GM12878 (cell line): ENCODE results near the gene CALR. TPM values are rescaled to one million over a fixed set of nuclear protein-coding genes. Genes with fewer than 3 reads are reported as not detected.
"Not testable (repeated sequence)": the region's sequence is repeated elsewhere in the genome, so short reads cannot be mapped to it uniquely, and the experiment has no call there.

ENCODE experiments used
- ATAC-seq: fragments of 200-7000 bp; cut with Tn5 transposase; 3 replicates; pipeline ENCODE4 v1.9.1; 2020; ENCODE audit warnings: mild to moderate bottlenecking, moderate library complexity
- BruUV-seq: library from RNA; stranded (reverse); fragments of 400-500 nt; replicated peaks from 2 replicates; lab custom pipeline; 2021; lab: Mats Ljungman, UMichigan
- CTCF ChIA-PET: fragments of 300-600 bp; sonication (Branson Sonifier 250); formaldehyde crosslinking; extraction: SDS; loops from one replicate; lab custom pipeline; 2021; ENCODE audit warnings: inconsistent platforms; lab: Yijun Ruan, JAX
- POLR2A ChIA-PET: fragments of 350-600 bp; formaldehyde crosslinking; extraction: SDS; loops from one replicate; lab custom pipeline; 2021; ENCODE audit warnings: inconsistent platforms; lab: Charles Lee
- RAD21 ChIA-PET: fragments of 300-600 bp; sonication (Branson Sonifier 250); formaldehyde crosslinking; loops from one replicate; lab custom pipeline; 2023; ENCODE audit warnings: antibody characterized with exemption; ENCODE audit not compliant: unreplicated experiment; lab: Charles Lee
- SMC1A ChIA-PET: fragments of 300-600 bp; sonication (Branson Sonifier 250); formaldehyde crosslinking; loops from one replicate; lab custom pipeline; 2023; ENCODE audit not compliant: unreplicated experiment, uncharacterized antibody; lab: Charles Lee
- DNase-seq: peaks from one replicate; pipeline ENCODE4 v3.0.0-alpha.2; 2011; ENCODE audit warnings: low read depth, low spot score
- FAIRE-seq: peaks from 3 replicates; lab custom pipeline; 2011; peaks lifted over from hg19 to GRCh38; lab: Jason Lieb, UNC
- H2AFZ ChIP-seq: 2 replicates; pipeline ENCODE4 v1.6.0; 2011; ENCODE audit warnings: low read depth, low read length, control low read depth; ENCODE audit not compliant: control insufficient read depth
- H3K27ac ChIP-seq: 2 replicates; pipeline ENCODE4 v1.5.1; 2011; ENCODE audit warnings: control low read depth; ENCODE audit not compliant: control insufficient read depth, insufficient read depth
- H3K27me3 ChIP-seq, 2 experiments: replicated peaks in 1 of 2; 2 replicates each; pipeline versions ENCODE4 v1.6.0 to v1.6.1; 2011; ENCODE audit warnings: low read length in 1 of 2; ENCODE audit not compliant: control insufficient read depth in 2 of 2, insufficient read depth in 2 of 2
- H3K36me3 ChIP-seq, 2 experiments: 2 replicates each; pipeline ENCODE4 v1.5.1; 2011; ENCODE audit warnings: low read length in 1 of 2; ENCODE audit not compliant: control insufficient read depth in 2 of 2, insufficient read depth in 2 of 2
- H3K4me1 ChIP-seq: 2 replicates; pipeline ENCODE4 v1.6.1; 2011; ENCODE audit warnings: mild to moderate bottlenecking, low read length, moderate library complexity, mixed read lengths; ENCODE audit not compliant: control insufficient read depth, insufficient read depth
- H3K4me2 ChIP-seq: 2 replicates; pipeline ENCODE4 v1.6.0; 2011; ENCODE audit warnings: control low read depth; ENCODE audit not compliant: control insufficient read depth, insufficient read depth
- H3K4me3 ChIP-seq: fragments of 200-600 bp; sonication (generic); 2 replicates; pipeline ENCODE4 v1.5.1; 2016
- H3K79me2 ChIP-seq: 2 replicates; pipeline ENCODE4 v1.6.0; 2011; ENCODE audit warnings: low read length; ENCODE audit not compliant: control insufficient read depth, insufficient read depth
- H3K9ac ChIP-seq: 2 replicates; pipeline ENCODE4 v1.8.0; 2011; ENCODE audit warnings: low read length, control low read depth, mixed read lengths; ENCODE audit not compliant: control insufficient read depth, insufficient read depth
- H3K9me3 ChIP-seq: replicated peaks from 3 replicates; pipeline ENCODE4 v1.5.1; 2011; ENCODE audit warnings: mild to moderate bottlenecking, low read length; ENCODE audit not compliant: control insufficient read depth, insufficient read depth
- H4K20me1 ChIP-seq: 2 replicates; pipeline ENCODE4 v1.6.0; 2011; ENCODE audit not compliant: control insufficient read depth, insufficient read depth
- BHLHE40 ChIP-seq, 2 experiments: fragments of 450-650 bp in 1 of 2; IDR thresholded peaks; 2 replicates each; pipeline ENCODE4 v1.6.1; 2011 to 2017; ENCODE audit warnings: low read depth in 2 of 2, borderline replicate concordance in 1 of 2, improper control_type of control experiment in 1 of 2, low read length in 1 of 2, mild to moderate bottlenecking in 1 of 2
- CHD2 ChIP-seq: IDR thresholded peaks from 2 replicates; pipeline ENCODE4 v1.6.1; 2011; ENCODE audit warnings: low read depth, low read length, improper control_type of control experiment, borderline replicate concordance
- DPF2 ChIP-seq: fragments of 450-650 bp; IDR thresholded peaks from 2 replicates; pipeline ENCODE4 v1.6.1; 2017; ENCODE audit warnings: mild to moderate bottlenecking
- ELK1 ChIP-seq: IDR thresholded peaks from 2 replicates; pipeline ENCODE4 v1.6.1; 2012; ENCODE audit warnings: low read depth, low read length, improper control_type of control experiment
- MEF2B ChIP-seq: fragments of 450-650 bp; IDR thresholded peaks from 2 replicates; pipeline ENCODE4 v1.6.1; 2018; ENCODE audit warnings: mild to moderate bottlenecking, moderate library complexity; ENCODE audit not compliant: partially characterized antibody, poor library complexity, severe bottlenecking
- MYC ChIP-seq: IDR thresholded peaks from 2 replicates; pipeline ENCODE4 v1.6.1; 2011; ENCODE audit warnings: mild to moderate bottlenecking, low read length, moderate library complexity, inconsistent platforms; ENCODE audit not compliant: insufficient read depth, insufficient replicate concordance, insufficient read length, severe bottlenecking
- POLR2AphosphoS5 ChIP-seq: IDR thresholded peaks from 2 replicates; pipeline ENCODE4 v1.6.1; 2011; ENCODE audit warnings: mild to moderate bottlenecking, low read length, inconsistent platforms
- RUNX3 ChIP-seq: IDR thresholded peaks from 2 replicates; pipeline ENCODE4 v1.6.1; 2012; ENCODE audit warnings: low read length, inconsistent platforms
- SIN3A ChIP-seq: IDR thresholded peaks from 2 replicates; pipeline ENCODE4 v1.6.1; 2012; ENCODE audit warnings: low read depth, low read length, improper control_type of control experiment
- SUPT20H ChIP-seq: IDR thresholded peaks from 2 replicates; pipeline ENCODE4 v1.6.1; 2011; ENCODE audit warnings: low read depth, mild to moderate bottlenecking, low read length, moderate library complexity, borderline replicate concordance; ENCODE audit not compliant: control insufficient read depth
- TBL1XR1 ChIP-seq: IDR thresholded peaks from 2 replicates; pipeline ENCODE4 v1.6.1; 2012; ENCODE audit warnings: low read depth, low read length, improper control_type of control experiment
- YY1 ChIP-seq: IDR thresholded peaks from 2 replicates; pipeline ENCODE4 v1.6.1; 2011; ENCODE audit warnings: low read depth, mild to moderate bottlenecking, low read length
- ZBED1 ChIP-seq: IDR thresholded peaks from 2 replicates; pipeline ENCODE4 v1.6.1; 2016; ENCODE audit warnings: borderline replicate concordance
- WGBS: methylation state at CpG from one replicate; pipeline ENCODE4 v1.1.6; 2016; ENCODE audit warnings: low lambda C conversion rate; ENCODE audit not compliant: insufficient replicate concordance, insufficient coverage; ENCODE audit errors: missing lambda C conversion rate; 5-methylcytosine and 5-hydroxymethylcytosine counted together
- in situ Hi-C: fragments of 300-500 bp; cut with MboI; formaldehyde crosslinking; loops from 9 replicates; pipeline ENCODE4 v1.14.3; 2018; ENCODE audit warnings: mixed read lengths
- intact Hi-C: fragments of 100-400 bp; cut with micrococcal nuclease; formaldehyde crosslinking; loops from one replicate; pipeline ENCODE4 v1.14.2; 2022; ENCODE audit not compliant: unreplicated experiment
- polyA plus RNA-seq, 11 experiments: library from polyadenylated mRNA; depleted of rRNA in 4 of 11; unstranded in 6 of 11; stranded (reverse) in 5 of 11; fragments of >200 nt; fragmentation: Nextera tagmentation in 4 of 11; fragmentation: Illumina TruSeq in 1 of 11; extraction: Ambion mirVana in 4 of 11; extraction: Trizol in 1 of 11; gene quantifications; 1 replicate in 1 of 11; 2 replicates in 10 of 11; pipeline versions ENCODE4 v1.2.1 to v1.2.3, GENCODE V29; 2011 to 2016; ENCODE audit warnings: inconsistent platforms in 2 of 11, missing spikeins in 2 of 11, low read depth in 1 of 11
- total RNA-seq, 4 experiments: library from RNA; depleted of rRNA in 3 of 4; stranded (reverse); fragments of >200 nt in 3 of 4; fragmentation: Illumina TruSeq in 1 of 4; extraction: Trizol in 1 of 4; gene quantifications; 2 replicates each; pipeline versions ENCODE4 v1.2.1 to v1.2.3, GENCODE V29; 2013 to 2021
- TF ChIP-seq, protein P1 (sequence below): IDR thresholded peaks from 2 replicates; pipeline ENCODE4 v1.6.1; 2011; ENCODE audit warnings: mild to moderate bottlenecking, low read depth, low read length, moderate library complexity; ENCODE audit not compliant: insufficient replicate concordance

CALR gene
- total and polyA plus RNA-seq, 10 of the 15 experiments (the other 5 are each of a cell fraction or from before 2014, with no cell fraction given) = 202 to 1,451 (median 749) TPM

DNA sequence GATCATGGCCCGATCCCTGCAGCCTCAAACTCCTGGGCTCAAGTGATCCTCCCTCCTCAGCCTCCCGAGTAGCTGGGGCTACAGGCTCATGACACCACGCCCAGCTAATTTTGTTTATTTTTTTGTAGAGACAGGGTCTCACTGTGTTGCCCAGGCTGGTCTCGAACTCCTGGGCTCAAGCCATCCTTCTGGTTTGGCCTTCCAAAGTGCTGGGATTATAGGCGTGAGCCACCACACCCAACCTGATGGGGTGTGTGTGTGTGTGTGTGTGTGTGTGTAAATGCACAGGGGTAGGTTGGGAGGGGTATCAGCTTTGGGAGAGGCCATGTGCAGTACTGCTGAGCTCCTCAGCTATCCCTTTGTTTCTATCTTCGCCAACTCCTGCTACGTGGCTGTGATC lies 37.7 kb downstream of the CALR start:
- POLR2A ChIA-PET = interaction anchor here (1.6 kb wide), 1 partner anchor 30 kb away, joined by 3 read pairs; no protein-coding TSS in a partner anchor
- H3K4me2 ChIP-seq, BruUV-seq: not testable (repeated sequence)

DNA sequence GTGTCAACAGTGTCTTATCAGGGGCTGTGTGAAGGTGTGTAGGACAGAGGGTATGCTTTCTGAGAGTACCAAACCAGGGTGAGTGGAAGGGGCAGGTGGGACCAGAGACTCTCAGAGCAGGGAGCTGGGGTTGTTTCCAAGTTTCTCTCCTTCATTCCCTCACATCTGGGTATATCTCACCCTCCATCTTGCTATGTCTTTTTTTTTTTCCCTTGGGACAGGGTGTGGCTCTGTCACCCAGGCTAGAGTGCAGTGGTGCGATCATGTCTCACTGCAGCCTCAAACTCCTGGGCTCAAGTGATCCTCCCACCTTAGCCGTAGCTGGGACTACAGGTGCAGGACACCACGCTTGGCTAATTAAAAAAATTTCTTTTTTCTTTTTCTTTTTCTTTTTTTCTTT lies 41.6 kb downstream of the CALR start:
- no peak for FAIRE-seq
- RAD21 ChIA-PET = interaction anchor here (0.7 to 4.7 kb wide), 5 partner anchors 15 to 115 kb away, joined by 3 to 81 read pairs (median 5); no protein-coding TSS in a partner anchor
- TF ChIP-seq SUPT20H (no peak), ELK1 (no peak), SIN3A (no peak), MEF2B (no peak), RUNX3 (no peak), DPF2 (no peak), TBL1XR1 (no peak), BHLHE40 (IDR thresholded peaks at IDR 0.05; ENCODE audit: borderline replicate concordance in 1 of 2, low read depth in 2 of 2, low read length in 1 of 2) (no peak), POLR2AphosphoS5 (no peak), YY1 (no peak), MYC (no peak), CHD2 (no peak), ZBED1 (no peak)
- TF ChIP-seq, protein P1, sequence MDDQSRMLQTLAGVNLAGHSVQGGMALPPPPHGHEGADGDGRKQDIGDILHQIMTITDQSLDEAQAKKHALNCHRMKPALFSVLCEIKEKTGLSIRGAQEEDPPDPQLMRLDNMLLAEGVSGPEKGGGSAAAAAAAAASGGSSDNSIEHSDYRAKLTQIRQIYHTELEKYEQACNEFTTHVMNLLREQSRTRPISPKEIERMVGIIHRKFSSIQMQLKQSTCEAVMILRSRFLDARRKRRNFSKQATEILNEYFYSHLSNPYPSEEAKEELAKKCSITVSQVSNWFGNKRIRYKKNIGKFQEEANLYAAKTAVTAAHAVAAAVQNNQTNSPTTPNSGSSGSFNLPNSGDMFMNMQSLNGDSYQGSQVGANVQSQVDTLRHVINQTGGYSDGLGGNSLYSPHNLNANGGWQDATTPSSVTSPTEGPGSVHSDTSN = no peak

More for the DNA sequence above, 37.7 kb downstream of the CALR start:
- not testable (repeated sequence) for H3K36me3 ChIP-seq, H3K4me1 ChIP-seq, H3K79me2 ChIP-seq, DNase-seq, H3K9me3 ChIP-seq, H2AFZ ChIP-seq, H3K9ac ChIP-seq, ATAC-seq, H3K4me3 ChIP-seq, H3K27me3 ChIP-seq, H4K20me1 ChIP-seq, FAIRE-seq, H3K27ac ChIP-seq
- in situ Hi-C loops (loop anchor here (5.0 to 10.0 kb wide), 2 partner anchors 116 to 289 kb away; no protein-coding TSS in a partner anchor), intact Hi-C loops (loop anchor here (5.0 kb wide), 3 partner anchors 56 to 301 kb away; no protein-coding TSS in a partner anchor)
- ChIA-PET CTCF (interaction anchor here (0.9 to 13.5 kb wide), 15 partner anchors 9 to 220 kb away, joined by 3 to 247 read pairs (median 12); no protein-coding TSS in a partner anchor), RAD21 (interaction anchor here (0.7 to 5.0 kb wide), 8 partner anchors 11 to 344 kb away, joined by 3 to 81 read pairs (median 11); no protein-coding TSS in a partner anchor), SMC1A (interaction anchor here (1.4 to 7.5 kb wide), 6 partner anchors 11 to 119 kb away, joined by 3 to 48 read pairs (median 16); no protein-coding TSS in a partner anchor)
- 37% methylated on average over 7 of the region's 7 CpGs for WGBS

More for the DNA sequence above, 41.6 kb downstream of the CALR start:
- intact Hi-C loops = loop anchor here (2.0 to 5.0 kb wide), 5 partner anchors 52 to 297 kb away; no protein-coding TSS in a partner anchor
- Histone ChIP-seq H2AFZ (no peak overlapping the region), H3K9ac (no peak overlapping the region), H3K27me3 (0 out of 4 replicates have a peak, but pooled peaks cover 0 to 3% of the 10 kb centered on the region in 2 experiments), H4K20me1 (no peaks in the 10 kb centered on the region), H3K79me2 (no peaks in the 10 kb centered on the region), H3K9me3 (no peaks in the 10 kb centered on the region), H3K36me3 (no peaks in the 10 kb centered on the region), H3K4me2 (no peak overlapping the region), H3K27ac (no peak overlapping the region), H3K4me1 (no peaks in the 10 kb centered on the region; the same call in 1 of the 2 replicates), H3K4me3 (no peak overlapping the region)
- CTCF ChIA-PET = interaction anchor here (0.8 to 13.5 kb wide), 9 partner anchors 12 to 283 kb away, joined by 3 to 247 read pairs (median 5); no protein-coding TSS in a partner anchor
- in situ Hi-C loops = loop anchor here (5.0 to 10.0 kb wide), 2 partner anchors 112 to 285 kb away; no protein-coding TSS in a partner anchor
- POLR2A ChIA-PET = no interaction called here
- SMC1A ChIA-PET = interaction anchor here (1.1 to 7.5 kb wide), 4 partner anchors 15 to 281 kb away, joined by 3 to 48 read pairs (median 24); no protein-coding TSS in a partner anchor
- DNase-seq (no peak), ATAC-seq (no peak)
- no TSS peak for BruUV-seq
- WGBS = 0% methylated on average over 3 of the region's 3 CpGs
